GM12892 (cell line): Measurements from ENCODE around the gene BORCS8.
"Not testable (repeated sequence)": the region's sequence is repeated elsewhere in the genome, so short reads cannot be mapped to it uniquely, and the experiment has no call there.

Source experiments
- DNase-seq: peaks from one replicate; pipeline ENCODE4 v3.0.0; 2011; ENCODE audit not compliant: insufficient read length
- FAIRE-seq: peaks from 2 replicates; lab custom pipeline; 2011; peaks lifted over from hg19 to GRCh38; lab: Jason Lieb, UNC
- POLR2A ChIP-seq: IDR thresholded peaks from 2 replicates; pipeline ENCODE4 v1.6.1; 2011; ENCODE audit warnings: low read depth, low read length, control low read depth
- POLR2AphosphoS5 ChIP-seq: IDR thresholded peaks from 2 replicates; pipeline ENCODE4 v1.6.1; 2011; ENCODE audit warnings: low read depth, low read length, control low read depth
- TAF1 ChIP-seq: IDR thresholded peaks from 2 replicates; pipeline ENCODE4 v1.6.1; 2011; ENCODE audit warnings: low read depth, mild to moderate bottlenecking, control low read depth, low read length, borderline replicate concordance

Gene BORCS8

GRCh38 chr19:19224852-19225494, 33.0 kb upstream of the BORCS8 start:
- FAIRE-seq: peak; percentile 73
- TF ChIP-seq POLR2A (no peak), POLR2AphosphoS5 (no peak), TAF1 (no peak)
- peak; percentile 90 for DNase-seq

GRCh38 chr19:19224150-19224851, 32.3 kb upstream of the BORCS8 start:
- FAIRE-seq (no peak), DNase-seq (no peak)
- TF ChIP-seq POLR2A: no peak
- no peak for TF ChIP-seq TAF1
- TF ChIP-seq POLR2AphosphoS5: no peak

- DNase-seq: no peak
- FAIRE-seq: no peak
- TF ChIP-seq POLR2A (no peak), POLR2AphosphoS5 (no peak), TAF1 (no peak)
These were observed 31.7 kb upstream of the BORCS8 start for GRCh38 chr19:19223636-19224035.

- FAIRE-seq (no peak), DNase-seq (no peak)
- no peak for TF ChIP-seq POLR2AphosphoS5
- TF ChIP-seq TAF1: no peak
- no peak for TF ChIP-seq POLR2A
These were observed 31.1 kb upstream of the BORCS8 start for GRCh38 chr19:19223060-19223459.

GRCh38 chr19:19221000-19221399, 29.0 kb upstream of the BORCS8 start:
- not testable (repeated sequence) for DNase-seq, FAIRE-seq

- FAIRE-seq: no peak
These were observed 27.0 kb upstream of the BORCS8 start for GRCh38 chr19:19218911-19219310.

GRCh38 chr19:19217099-19217498, 25.1 kb upstream of the BORCS8 start:
- TF ChIP-seq POLR2AphosphoS5 (no peak), TAF1 (no peak), POLR2A (no peak)
- FAIRE-seq (no peak), DNase-seq (no peak)

More at GRCh38 chr19:19218911-19219310, 27.0 kb upstream of the BORCS8 start:
- no peak for DNase-seq
- TF ChIP-seq POLR2A: no peak
- no peak for TF ChIP-seq TAF1
- no peak for TF ChIP-seq POLR2AphosphoS5

- TF ChIP-seq POLR2A (no peak), POLR2AphosphoS5 (no peak), TAF1 (no peak)
- DNase-seq (no peak), FAIRE-seq (no peak)
These were observed 23.8 kb upstream of the BORCS8 start for GRCh38 chr19:19215792-19216191.

GRCh38 chr19:19214892-19215291, 22.9 kb upstream of the BORCS8 start:
- DNase-seq (no peak), FAIRE-seq (no peak)
- TF ChIP-seq POLR2A (no peak), POLR2AphosphoS5 (no peak), TAF1 (no peak)

GRCh38 chr19:19214159-19214490, 22.2 kb upstream of the BORCS8 start:
- TF ChIP-seq POLR2A (no peak), TAF1 (no peak), POLR2AphosphoS5 (no peak)
- DNase-seq (no peak), FAIRE-seq (no peak)

GRCh38 chr19:19213426-19214158, 21.6 kb upstream of the BORCS8 start:
- no peak for DNase-seq
- FAIRE-seq: no peak
- no peak for TF ChIP-seq TAF1
- no peak for TF ChIP-seq POLR2AphosphoS5
- TF ChIP-seq POLR2A: no peak

GRCh38 chr19:19212916-19213315, 21.0 kb upstream of the BORCS8 start:
- DNase-seq: no peak
- no peak for TF ChIP-seq TAF1
- TF ChIP-seq POLR2AphosphoS5: no peak
- no peak for TF ChIP-seq POLR2A
- FAIRE-seq: no peak
